ENCODE data around the gene DEFB110.

GRCh38 chr6:50003139-50003538 lies 18.7 kb downstream of the DEFB110 start:
- TF ChIP-seq ZFP30 (CRISPR knock-in tag; IDR thresholded peaks at IDR 0.05) (no peak), CREB5 (CRISPR knock-in tag; IDR thresholded peaks at IDR 0.05; ENCODE audit: low read depth) (no peak), PPARA (CRISPR knock-in tag; IDR thresholded peaks at IDR 0.05; ENCODE audit: borderline replicate concordance) (no peak), PATZ1 (CRISPR knock-in tag; IDR thresholded peaks at IDR 0.05; ENCODE audit: borderline replicate concordance) (no peak), ZNF8 (CRISPR knock-in tag; IDR thresholded peaks at IDR 0.05) (no peak), TOX (CRISPR knock-in tag; IDR thresholded peaks at IDR 0.05; ENCODE audit: borderline replicate concordance) (no peak), RARB (CRISPR knock-in tag; IDR thresholded peaks at IDR 0.05) (no peak)
